Lower leg skin (tissue), 3 donors: ENCODE data around the gene HIF3A.

Experiments used
- POLR2A ChIP-seq, 2 donors: fragments of 450-650 bp; IDR thresholded peaks; one replicate each; pipeline ENCODE4 v1.6.1; 2016 to 2017; ENCODE audit warnings: antibody characterized with exemption in 2 of 2, mild to moderate bottlenecking in 1 of 2, moderate library complexity in 1 of 2
- TF ChIP-seq, protein P1 (sequence below), 3 donors: fragments of 450-650 bp; IDR thresholded peaks; one replicate each; pipeline ENCODE4 v1.5.1; 2016; ENCODE audit warnings: antibody characterized with exemption in 3 of 3, mild to moderate bottlenecking in 3 of 3, moderate library complexity in 2 of 3

GRCh38 chr19:46351241-46352041 lies 54.6 kb downstream of the HIF3A start:
- TF ChIP-seq, protein P1, sequence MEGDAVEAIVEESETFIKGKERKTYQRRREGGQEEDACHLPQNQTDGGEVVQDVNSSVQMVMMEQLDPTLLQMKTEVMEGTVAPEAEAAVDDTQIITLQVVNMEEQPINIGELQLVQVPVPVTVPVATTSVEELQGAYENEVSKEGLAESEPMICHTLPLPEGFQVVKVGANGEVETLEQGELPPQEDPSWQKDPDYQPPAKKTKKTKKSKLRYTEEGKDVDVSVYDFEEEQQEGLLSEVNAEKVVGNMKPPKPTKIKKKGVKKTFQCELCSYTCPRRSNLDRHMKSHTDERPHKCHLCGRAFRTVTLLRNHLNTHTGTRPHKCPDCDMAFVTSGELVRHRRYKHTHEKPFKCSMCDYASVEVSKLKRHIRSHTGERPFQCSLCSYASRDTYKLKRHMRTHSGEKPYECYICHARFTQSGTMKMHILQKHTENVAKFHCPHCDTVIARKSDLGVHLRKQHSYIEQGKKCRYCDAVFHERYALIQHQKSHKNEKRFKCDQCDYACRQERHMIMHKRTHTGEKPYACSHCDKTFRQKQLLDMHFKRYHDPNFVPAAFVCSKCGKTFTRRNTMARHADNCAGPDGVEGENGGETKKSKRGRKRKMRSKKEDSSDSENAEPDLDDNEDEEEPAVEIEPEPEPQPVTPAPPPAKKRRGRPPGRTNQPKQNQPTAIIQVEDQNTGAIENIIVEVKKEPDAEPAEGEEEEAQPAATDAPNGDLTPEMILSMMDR (IDR thresholded peaks at IDR 0.05) = no peak
- no peak for TF ChIP-seq POLR2A (IDR thresholded peaks at IDR 0.05)
